HepG2 (cell line): ENCODE measurements around the gene LGALS7B. TPM values are rescaled to one million over a fixed set of nuclear protein-coding genes. Genes with fewer than 3 reads are reported as not detected.
A peak's percentile ranks its signal among the peaks of the same experiment; 100 is the strongest.

ENCODE experiments used
- ATAC-seq: fragments of 200-7000 bp; cut with Tn5 transposase; 3 replicates; pipeline ENCODE4 v1.9.1; 2020; ENCODE audit warnings: mild to moderate bottlenecking, moderate library complexity
- BruUV-seq: library from RNA; stranded (reverse); fragments of 400-500 nt; replicated peaks from 2 replicates; lab custom pipeline; 2021; lab: Mats Ljungman, UMichigan
- CTCF ChIA-PET: fragments of 300-600 bp; formaldehyde crosslinking; extraction: SDS; loops from one replicate; lab custom pipeline; 2021; ENCODE audit warnings: low total read pairs, inconsistent platforms, low intra/inter-chr PET ratio; lab: Yijun Ruan, JAX
- POLR2A ChIA-PET: fragments of 350-600 bp; sonication (Branson Sonifier 250); formaldehyde crosslinking; loops from one replicate; lab custom pipeline; 2020; ENCODE audit warnings: antibody characterized with exemption, inconsistent platforms; lab: Yijun Ruan, JAX
- DNase-seq: peaks from one replicate; pipeline ENCODE4 v3.0.0-alpha.2; 2015; ENCODE audit warnings: low spot score
- FAIRE-seq: peaks from 3 replicates; lab custom pipeline; 2011; peaks lifted over from hg19 to GRCh38; lab: Jason Lieb, UNC
- H2AFZ ChIP-seq: one replicate; pipeline ENCODE4 v1.6.1; 2011; ENCODE audit warnings: low read length, inconsistent platforms
- H3K27ac ChIP-seq: fragments of 300-600 bp; 3 replicates; pipeline ENCODE4 v1.8.0; 2011; ENCODE audit warnings: mixed run types, mild to moderate bottlenecking, mixed read lengths, low read length, inconsistent platforms; ENCODE audit not compliant: insufficient read depth; ENCODE audit errors: extremely low read length
- H3K27me3 ChIP-seq, 2 experiments: fragments of 200-600 bp in 1 of 2; 2 replicates in 1 of 2; 3 replicates in 1 of 2; pipeline versions ENCODE4 v1.6.0 to v1.8.0; 2011; ENCODE audit warnings: low read length in 2 of 2, mild to moderate bottlenecking in 2 of 2, moderate library complexity in 2 of 2, inconsistent platforms in 1 of 2; ENCODE audit not compliant: insufficient read depth in 2 of 2, control insufficient read depth in 1 of 2
- H3K36me3 ChIP-seq, 2 experiments: fragments of 200-600 bp in 1 of 2; replicated peaks in 1 of 2; 2 replicates in 1 of 2; 3 replicates in 1 of 2; pipeline versions ENCODE4 v1.5.1 to v1.8.0; 2011; ENCODE audit warnings: low read length in 2 of 2, inconsistent platforms in 1 of 2; ENCODE audit not compliant: insufficient read depth in 2 of 2, control insufficient read depth in 1 of 2
- H3K4me1 ChIP-seq: 2 replicates; pipeline ENCODE4 v1.5.1; 2012; ENCODE audit warnings: low read length, inconsistent platforms; ENCODE audit not compliant: insufficient read depth
- H3K4me2 ChIP-seq: 2 replicates; pipeline ENCODE4 v1.6.0; 2011; ENCODE audit warnings: low read depth, low read length, inconsistent platforms
- H3K4me3 ChIP-seq, 3 experiments: fragments of 200-600 bp in 1 of 3; sonication (generic), shearing (Covaris generic) in 1 of 3; replicated peaks in 1 of 3; 2 replicates each; pipeline ENCODE4 v1.5.1; 2011 to 2016; ENCODE audit warnings: low read length in 3 of 3, inconsistent platforms in 2 of 3, low read depth in 2 of 3, mild to moderate bottlenecking in 2 of 3, control low read depth in 1 of 3, mixed read lengths in 1 of 3; ENCODE audit not compliant: insufficient read depth in 1 of 3
- H3K79me2 ChIP-seq: one replicate; pipeline ENCODE4 v1.6.1; 2011; ENCODE audit warnings: low read length, inconsistent platforms; ENCODE audit not compliant: insufficient read depth
- H3K9ac ChIP-seq: 2 replicates; pipeline ENCODE4 v1.6.0; 2011; ENCODE audit warnings: mild to moderate bottlenecking, low read depth, low read length, inconsistent platforms; ENCODE audit not compliant: insufficient read depth
- H3K9me3 ChIP-seq: 2 replicates; pipeline ENCODE4 v1.5.1; 2012; ENCODE audit warnings: mild to moderate bottlenecking, low read length
- H4K20me1 ChIP-seq: 2 replicates; pipeline ENCODE4 v1.6.0; 2011; ENCODE audit warnings: inconsistent platforms, mild to moderate bottlenecking, low read length, moderate library complexity; ENCODE audit not compliant: insufficient read depth
- BORCS8-MEF2B ChIP-seq: sonication (generic); formaldehyde crosslinking; IDR thresholded peaks from 2 replicates; pipeline ENCODE4 v1.8.0; 2022; ENCODE audit warnings: mild to moderate bottlenecking, missing genetic modification reagents
- BRF2 ChIP-seq: sonication (generic); formaldehyde crosslinking; IDR thresholded peaks from 2 replicates; pipeline ENCODE4 v1.8.1; 2022; ENCODE audit warnings: mild to moderate bottlenecking, missing genetic modification reagents
- DRAP1 ChIP-seq: IDR thresholded peaks from 2 replicates; pipeline ENCODE4 v1.6.1; 2016; ENCODE audit warnings: missing genetic modification reagents, missing compliant biosample characterization
- FOXA1 ChIP-seq, 2 experiments: fragments of 450-650 bp in 1 of 2; sonication (generic) in 1 of 2; formaldehyde crosslinking in 1 of 2; IDR thresholded peaks; 2 replicates each; pipeline versions ENCODE4 v1.4.0 to v1.6.1; 2016 to 2020; ENCODE audit warnings: missing genetic modification reagents in 1 of 2
- FOXK2 ChIP-seq: fragments of 450-650 bp; IDR thresholded peaks from 2 replicates; pipeline ENCODE4 v1.6.1; 2016
- HMGXB4 ChIP-seq, 2 experiments: sonication (generic) in 1 of 2; formaldehyde crosslinking in 1 of 2; IDR thresholded peaks; 2 replicates each; pipeline versions ENCODE4 v1.4.0 to v1.6.1; 2018 to 2020; ENCODE audit warnings: missing genetic modification reagents in 2 of 2, borderline replicate concordance in 1 of 2, low read depth in 1 of 2, mild to moderate bottlenecking in 1 of 2, missing biosample characterization in 1 of 2
- HNRNPL ChIP-seq: fragments of 200-400 bp; formaldehyde crosslinking; IDR thresholded peaks from 2 replicates; pipeline ENCODE4 v1.6.1; 2017; ENCODE audit warnings: mild to moderate bottlenecking, low read depth, low read length
- MLX ChIP-seq: IDR thresholded peaks from 2 replicates; pipeline ENCODE4 v1.6.1; 2016
- PLSCR1 ChIP-seq: sonication (generic); formaldehyde crosslinking; IDR thresholded peaks from 2 replicates; pipeline ENCODE4 v1.5.0; 2020; ENCODE audit warnings: missing genetic modification reagents, mild to moderate bottlenecking, borderline replicate concordance
- ZNF296 ChIP-seq: sonication (generic); formaldehyde crosslinking; conservative IDR thresholded peaks from 2 replicates; pipeline ENCODE4 v1.5.0; 2020; ENCODE audit warnings: mild to moderate bottlenecking, missing genetic modification reagents
- ZNF570 ChIP-seq: sonication (generic); formaldehyde crosslinking; IDR thresholded peaks from 2 replicates; pipeline ENCODE4 v1.4.0; 2020; ENCODE audit warnings: mild to moderate bottlenecking, missing genetic modification reagents, borderline replicate concordance
- ZNF614 ChIP-seq: IDR thresholded peaks from 2 replicates; pipeline ENCODE4 v1.6.1; 2018; ENCODE audit warnings: missing biosample characterization, missing genetic modification reagents, inconsistent platforms, borderline replicate concordance
- ZNF687 ChIP-seq: sonication (generic); formaldehyde crosslinking; IDR thresholded peaks from 2 replicates; pipeline ENCODE4 v1.5.1; 2020; ENCODE audit warnings: mild to moderate bottlenecking, missing genetic modification reagents, moderate library complexity
- ZNF7 ChIP-seq: IDR thresholded peaks from 2 replicates; pipeline ENCODE4 v1.6.1; 2016; ENCODE audit warnings: missing biosample characterization, missing genetic modification reagents
- ZNF780A ChIP-seq: sonication (generic); formaldehyde crosslinking; IDR thresholded peaks from 2 replicates; pipeline ENCODE4 v1.8.0; 2022; ENCODE audit warnings: mild to moderate bottlenecking, missing genetic modification reagents, moderate library complexity
- WGBS: methylation state at CpG from one replicate; pipeline ENCODE4 v1.1.6; 2017; ENCODE audit warnings: low lambda C conversion rate; 5-methylcytosine and 5-hydroxymethylcytosine counted together
- in situ Hi-C: cut with HindIII; loops from 2 replicates; pipeline ENCODE4 v1.10.0; 2017; ENCODE audit warnings: low pct_unique_long_range_greater_than_20kb; ENCODE audit not compliant: extremely low pct_ligation_motif_present
- intact Hi-C: fragments of 100-400 bp; cut with micrococcal nuclease; formaldehyde crosslinking; loops from one replicate; pipeline ENCODE4 v1.10.0; 2022; ENCODE audit not compliant: unreplicated experiment
- polyA plus RNA-seq, 8 experiments: library from polyadenylated mRNA; depleted of rRNA in 3 of 8; stranded (reverse) in 7 of 8; unstranded in 1 of 8; fragments of >200 nt; fragmentation: Illumina TruSeq in 4 of 8; extraction: Trizol in 4 of 8; gene quantifications; 2 replicates each; pipeline versions ENCODE4 v1.2.1 to v1.2.3, GENCODE V29; 2011 to 2016; ENCODE audit warnings: low read depth in 4 of 8, missing spikeins in 1 of 8, mixed read lengths in 1 of 8; ENCODE audit not compliant: insufficient read depth in 1 of 8
- total RNA-seq, 5 experiments: library from RNA; depleted of rRNA; stranded (reverse); fragments of >200 nt; fragmentation: Illumina TruSeq; extraction: Trizol; gene quantifications; 2 replicates each; pipeline ENCODE4 v1.2.3, GENCODE V29; 2016; ENCODE audit warnings: low read depth in 1 of 5

LGALS7B gene
- total and polyA plus RNA-seq, 2 of the 13 experiments (the other 11 are each of a cell fraction or from before 2014, with no cell fraction given): 1.7 to 2.1 TPM

GRCh38 chr19:38759590-38760003 lies 29.4 kb upstream of the LGALS7B start:
- peak overlapping the region; percentile 47 for H3K9ac ChIP-seq
- no peaks in the 10 kb centered on the region for H3K27me3 ChIP-seq
- intact Hi-C loops (no loop called here), in situ Hi-C loops (no loop called here)
- peaks cover 15% of the 10 kb centered on the region for H3K79me2 ChIP-seq
- no peaks in the 10 kb centered on the region for H3K9me3 ChIP-seq
- 3% methylated on average over 10 of the region's 10 CpGs for WGBS
- peak overlapping the region; percentile 62 for H3K4me2 ChIP-seq
- POLR2A ChIA-PET: interaction anchor here (0.8 to 4.0 kb wide), 4 partner anchors 12 to 110 kb away, joined by 3 to 16 read pairs (median 6); partner anchors contain the start of gene ECH1
- no peak overlapping the region for H3K4me3 ChIP-seq
- no peaks in the 10 kb centered on the region for H4K20me1 ChIP-seq
- peak; percentile 97 for FAIRE-seq
- no peak overlapping the region for H2AFZ ChIP-seq
- no peaks in the 10 kb centered on the region for H3K36me3 ChIP-seq
- no TSS peak for BruUV-seq
- peak overlapping the region; percentile 95 for H3K27ac ChIP-seq
- CTCF ChIA-PET: no interaction called here
- peak; percentile 77 for ATAC-seq
- peaks cover 71% of the 10 kb centered on the region for H3K4me1 ChIP-seq
- peak; percentile 98 for DNase-seq
- TF ChIP-seq HNRNPL: no peak
- TF ChIP-seq BORCS8-MEF2B (CRISPR knock-in tag): peak; percentile 47; the same call in 1 of the 2 replicates
- TF ChIP-seq HMGXB4 (CRISPR knock-in tag; IDR thresholded peaks at IDR 0.05; ENCODE audit: borderline replicate concordance in 1 of 2, low read depth in 1 of 2): no peak
- no peak for TF ChIP-seq FOXA1 (IDR thresholded peaks at IDR 0.05)
- TF ChIP-seq FOXA1 (CRISPR knock-in tag; IDR thresholded peaks at IDR 0.05): peak; percentile 65; the same call in 1 of the 2 replicates
- TF ChIP-seq ZNF570 (CRISPR knock-in tag): no peak
- peak; percentile 51; the same call in 1 of the 2 replicates for TF ChIP-seq FOXK2
- no peak for TF ChIP-seq PLSCR1 (CRISPR knock-in tag)
- TF ChIP-seq ZNF614 (CRISPR knock-in tag): peak; percentile 92
- no peak for TF ChIP-seq ZNF296 (CRISPR knock-in tag)
- TF ChIP-seq ZNF7 (CRISPR knock-in tag): no peak
- no peak for TF ChIP-seq ZNF780A (CRISPR knock-in tag)
- TF ChIP-seq BRF2 (CRISPR knock-in tag): 0 out of 2 replicates have a peak, but pooled peaks have one; percentile 23
- TF ChIP-seq MLX: peak; percentile 91
- TF ChIP-seq ZNF687 (CRISPR knock-in tag): peak; percentile 23; the same call in 1 of the 2 replicates
- peak; percentile 69 for TF ChIP-seq DRAP1 (CRISPR knock-in tag)
